Spinal cord (tissue), 10 donors: Measurements from ENCODE around the gene RNF180. TPM values are rescaled to one million over a fixed set of nuclear protein-coding genes. Genes with fewer than 3 reads are reported as not detected.

Source experiments
- DNase-seq, 6 donors: peaks; one replicate each; pipeline versions ENCODE4 v3.0.0 to v3.0.0-alpha.2; 2013 to 2015; ENCODE audit warnings: low spot score in 6 of 6, low read depth in 4 of 6
- H3K27ac ChIP-seq: one replicate; pipeline ENCODE4 v1.5.1; 2013; ENCODE audit warnings: low read depth, low read length, control low read depth
- H3K27me3 ChIP-seq: one replicate; pipeline ENCODE4 v1.6.1; 2013; ENCODE audit warnings: low read length; ENCODE audit not compliant: control insufficient read depth, insufficient read depth
- H3K36me3 ChIP-seq: one replicate; pipeline ENCODE4 v1.6.1; 2013; ENCODE audit warnings: low read length; ENCODE audit not compliant: control insufficient read depth, insufficient read depth
- H3K4me1 ChIP-seq: one replicate; pipeline ENCODE4 v1.6.1; 2013; ENCODE audit warnings: low read length; ENCODE audit not compliant: control insufficient read depth, insufficient read depth
- H3K4me3 ChIP-seq: one replicate; pipeline ENCODE4 v1.5.1; 2013; ENCODE audit warnings: low read depth, low read length, control low read depth
- H3K9me3 ChIP-seq: one replicate; pipeline ENCODE4 v1.6.1; 2013; ENCODE audit warnings: low read length; ENCODE audit not compliant: control insufficient read depth, insufficient read depth
- WGBS: methylation state at CpG from one replicate; pipeline ENCODE4 v1.1.5; 2013; ENCODE audit warnings: missing lambda C conversion rate; ENCODE audit not compliant: insufficient coverage; 5-methylcytosine and 5-hydroxymethylcytosine counted together
- polyA plus RNA-seq, 2 donors: library from polyadenylated mRNA; unstranded; fragments of 120-200 nt; gene quantifications; one replicate each; pipeline ENCODE4 v1.2.1, GENCODE V29; 2013; ENCODE audit not compliant: insufficient read length in 2 of 2
- total RNA-seq, 2 donors: library from RNA; depleted of rRNA in 1 of 2; stranded (reverse); fragments of 120-200 nt in 1 of 2; fragments of >200 nt in 1 of 2; gene quantifications; one replicate each; pipeline versions ENCODE4 v1.2.3 to v1.2.4, GENCODE V29; 2013 to 2014
- donor health status: healthy.

The RNF180 gene
- total and polyA plus RNA-seq, 4 donors: 10.0 to 39.4 (median 18.0) TPM

DNA sequence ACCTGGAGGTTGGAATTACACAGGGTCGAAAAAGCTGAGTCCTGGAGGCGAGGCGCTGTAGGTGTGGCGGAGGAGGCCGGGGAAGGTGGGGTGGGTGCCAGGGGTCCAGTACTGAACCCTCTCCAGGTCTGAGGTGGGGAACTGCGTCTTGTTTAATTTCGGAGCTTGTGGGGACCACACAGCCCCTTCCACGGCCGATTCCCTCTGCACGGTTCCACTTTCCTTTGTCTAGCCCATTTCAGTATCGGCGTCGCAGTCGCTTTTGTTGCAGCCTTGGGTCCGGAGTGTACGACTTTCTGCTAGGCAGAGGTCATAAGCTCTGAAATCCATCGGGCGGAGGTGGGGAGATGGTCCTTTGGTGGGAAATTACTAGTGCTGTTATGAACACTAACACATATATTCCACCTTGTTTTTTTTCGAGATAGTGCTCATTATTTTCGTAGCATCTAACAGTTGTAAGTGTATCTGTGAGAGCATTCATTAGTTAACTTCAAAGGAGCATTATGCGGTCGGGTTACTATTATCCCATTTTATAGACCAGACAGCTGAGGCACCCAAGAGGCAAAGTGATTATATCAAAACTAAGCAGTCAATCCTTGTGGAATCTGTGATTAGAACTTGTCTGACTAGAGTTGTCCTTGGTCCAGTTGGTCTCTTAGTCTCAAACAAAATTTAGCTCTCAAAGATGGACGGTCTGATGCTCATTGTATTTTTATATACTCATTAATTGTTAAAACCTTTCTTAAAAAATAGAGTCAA lies 737 bp downstream of the RNF180 start:
- no peaks in the 10 kb centered on the region for H3K36me3 ChIP-seq
- no peaks in the 10 kb centered on the region for H3K9me3 ChIP-seq
- peak in 5 of 6 donors; percentile 33 to 81 (median 54) for DNase-seq
- WGBS: 0% methylated on average over 12 of the region's 23 CpGs
- H3K4me3 ChIP-seq: peak overlapping the region; percentile 63
- no peaks in the 10 kb centered on the region for H3K4me1 ChIP-seq
- H3K27me3 ChIP-seq: peaks cover 2% of the 10 kb centered on the region
- H3K27ac ChIP-seq: peak overlapping the region; percentile 29

DNA sequence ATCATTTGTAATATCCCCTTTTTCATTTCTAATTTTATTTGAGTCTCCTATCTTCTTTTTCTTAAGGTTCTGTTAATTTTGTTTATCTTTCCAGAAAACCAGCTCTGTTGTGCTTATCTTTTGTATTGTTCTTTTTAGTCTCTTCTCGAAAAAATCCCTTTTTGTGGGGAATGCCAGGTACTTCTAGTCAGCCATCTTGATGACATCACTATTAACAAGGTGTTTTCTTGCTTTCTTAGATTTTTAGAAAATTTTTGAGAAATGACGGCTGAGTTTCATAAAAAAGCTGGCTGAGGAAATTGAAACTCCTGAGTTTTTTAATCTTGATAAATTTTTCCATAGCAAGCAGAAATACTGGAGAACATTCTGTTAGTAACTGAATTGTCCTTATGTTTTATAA lies 10.7 kb downstream of the RNF180 start:
- no peak for DNase-seq

DNA sequence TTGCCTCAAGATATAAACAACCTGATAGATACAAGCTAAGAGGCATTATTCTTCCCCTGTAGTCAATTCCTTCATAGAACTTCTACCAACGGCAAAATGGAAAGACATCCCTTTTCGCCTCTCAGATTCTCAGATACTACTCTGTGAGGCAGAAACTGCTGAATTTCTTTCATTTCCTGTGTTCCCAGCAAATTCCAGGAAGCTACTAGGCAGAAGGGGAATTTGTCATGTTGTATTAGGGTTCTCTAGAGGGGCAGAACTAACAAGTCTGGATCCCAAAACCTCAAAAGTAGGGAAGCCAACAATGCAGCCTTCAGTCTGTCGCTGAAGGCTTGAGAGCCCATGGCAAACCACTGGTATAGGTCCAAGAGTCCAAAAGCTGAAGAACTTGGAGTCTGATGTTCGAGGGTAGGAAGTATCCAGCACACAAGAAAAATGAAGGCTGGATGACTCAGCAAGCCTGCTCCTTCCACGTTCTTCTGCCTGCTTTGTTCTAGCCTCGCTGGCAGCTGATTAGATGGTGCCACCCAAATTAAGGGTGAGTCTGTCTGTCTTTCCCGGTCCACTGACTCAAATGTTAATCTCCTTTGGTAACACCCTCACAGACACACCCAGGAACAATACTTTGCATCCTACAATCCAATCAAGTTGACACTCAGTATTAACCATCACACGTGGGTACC lies 15.2 kb downstream of the RNF180 start:
- Histone ChIP-seq H3K36me3 (no peaks in the 10 kb centered on the region), H3K27me3 (no peaks in the 10 kb centered on the region), H3K4me1 (no peaks in the 10 kb centered on the region), H3K4me3 (no peak overlapping the region), H3K9me3 (no peaks in the 10 kb centered on the region), H3K27ac (no peak overlapping the region)
- 75% methylated on average over 7 of the region's 8 CpGs for WGBS
- DNase-seq: no peak

More for the DNA sequence above, 10.7 kb downstream of the RNF180 start:
- Histone ChIP-seq H3K27me3 (no peaks in the 10 kb centered on the region), H3K9me3 (peaks cover 3% of the 10 kb centered on the region), H3K27ac (no peak overlapping the region), H3K4me1 (no peaks in the 10 kb centered on the region), H3K36me3 (no peaks in the 10 kb centered on the region), H3K4me3 (no peak overlapping the region)
- WGBS: no CpG with 5 or more reads among the region's 2 CpGs

DNA sequence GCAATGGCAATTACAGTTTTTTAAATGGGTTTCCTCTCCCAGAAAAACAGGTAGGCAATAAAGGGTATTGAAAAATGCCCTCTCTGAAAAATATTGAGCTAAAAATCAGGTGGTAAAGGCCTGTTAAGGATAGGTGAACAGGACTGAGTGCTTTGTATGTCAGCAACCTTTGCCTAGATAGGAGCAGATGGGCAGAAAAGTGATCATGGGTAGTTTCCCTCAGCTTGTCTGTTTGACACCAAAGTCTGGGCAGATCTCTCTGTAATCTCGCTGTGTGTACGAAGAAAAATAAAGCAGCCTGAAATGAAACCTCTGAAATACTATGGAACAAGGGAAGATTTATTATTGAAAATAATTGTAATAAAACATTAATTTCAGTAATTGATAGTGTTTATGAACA lies 15.8 kb downstream of the RNF180 start:
- no peaks in the 10 kb centered on the region for H3K36me3 ChIP-seq
- no peaks in the 10 kb centered on the region for H3K9me3 ChIP-seq
- no peak overlapping the region for H3K4me3 ChIP-seq
- DNase-seq: no peak
- no peaks in the 10 kb centered on the region for H3K4me1 ChIP-seq
- H3K27me3 ChIP-seq: no peaks in the 10 kb centered on the region
- no peak overlapping the region for H3K27ac ChIP-seq
- WGBS: no CpG with 5 or more reads among the region's 2 CpGs

DNA sequence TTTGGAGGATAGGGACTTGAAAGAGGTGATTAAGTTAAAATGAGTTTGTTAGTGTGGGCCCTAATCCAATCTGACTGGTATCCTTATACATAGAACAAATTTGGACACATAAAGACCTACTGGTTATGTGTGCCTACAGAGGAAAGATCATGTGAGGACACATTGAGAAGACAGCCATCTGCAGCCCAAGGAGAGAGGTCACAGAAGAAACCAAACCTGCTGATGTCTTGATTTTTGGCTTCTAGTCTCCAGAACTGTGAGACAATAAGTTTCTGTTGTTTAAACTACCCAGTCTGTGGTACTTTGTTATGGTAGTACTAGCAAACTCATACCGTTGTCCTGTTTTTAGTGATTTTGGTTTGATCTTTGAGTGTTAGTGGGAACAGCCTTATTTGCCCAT lies 18.3 kb downstream of the RNF180 start:
- Histone ChIP-seq H3K4me1 (no peaks in the 10 kb centered on the region), H3K27me3 (no peaks in the 10 kb centered on the region), H3K36me3 (no peaks in the 10 kb centered on the region), H3K9me3 (no peaks in the 10 kb centered on the region), H3K4me3 (no peak overlapping the region), H3K27ac (no peak overlapping the region)
- no CpG with 5 or more reads among the region's 1 CpG for WGBS
- no peak for DNase-seq

DNA sequence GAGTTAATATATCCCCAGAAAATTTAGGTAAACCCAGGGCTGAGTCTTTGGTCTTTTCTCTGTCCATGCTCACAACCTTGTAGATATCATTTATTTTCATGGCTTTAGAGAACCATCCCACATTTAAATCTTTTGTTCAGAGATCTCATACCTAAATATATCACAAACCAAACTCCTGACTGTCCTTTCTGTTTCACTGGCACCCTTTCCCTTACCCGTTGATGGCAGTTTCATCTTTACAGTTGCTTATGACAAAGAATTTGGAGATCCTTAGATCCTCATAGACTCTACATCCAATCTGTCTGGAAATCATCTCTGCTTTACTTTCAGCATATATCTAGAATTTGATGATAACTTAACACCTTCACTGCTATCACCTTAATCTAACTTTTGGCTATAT lies 19.2 kb downstream of the RNF180 start:
- H3K27ac ChIP-seq: no peak overlapping the region
- H3K9me3 ChIP-seq: no peaks in the 10 kb centered on the region
- WGBS: 94% methylated on average over 1 of the region's 1 CpG
- DNase-seq: no peak
- H3K4me1 ChIP-seq: no peaks in the 10 kb centered on the region
- no peaks in the 10 kb centered on the region for H3K27me3 ChIP-seq
- no peaks in the 10 kb centered on the region for H3K36me3 ChIP-seq
- H3K4me3 ChIP-seq: no peak overlapping the region

DNA sequence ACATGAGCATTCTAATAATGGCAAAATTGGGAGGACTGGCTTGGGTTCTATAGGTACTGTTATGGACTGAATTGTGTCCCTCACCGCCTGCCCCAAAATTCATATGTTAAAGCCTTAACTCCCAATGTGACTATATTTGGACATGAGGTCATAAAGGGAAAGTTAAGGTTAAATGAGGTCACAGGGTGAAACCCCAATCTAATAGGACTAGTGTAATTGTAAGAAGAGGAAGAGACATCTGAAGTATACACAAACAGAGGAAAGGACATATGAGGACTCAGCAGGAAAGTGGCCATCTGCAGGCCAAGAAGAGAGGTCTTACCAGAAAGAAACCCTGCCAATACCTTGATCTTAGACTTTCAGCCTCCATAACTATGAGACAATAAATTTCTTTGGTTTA lies 23.1 kb downstream of the RNF180 start:
- Histone ChIP-seq H3K36me3 (no peaks in the 10 kb centered on the region), H3K4me1 (no peaks in the 10 kb centered on the region), H3K9me3 (no peaks in the 10 kb centered on the region), H3K27ac (no peak overlapping the region), H3K27me3 (no peaks in the 10 kb centered on the region), H3K4me3 (no peak overlapping the region)
- no peak for DNase-seq
- no CpG with 5 or more reads among the region's 1 CpG for WGBS

DNA sequence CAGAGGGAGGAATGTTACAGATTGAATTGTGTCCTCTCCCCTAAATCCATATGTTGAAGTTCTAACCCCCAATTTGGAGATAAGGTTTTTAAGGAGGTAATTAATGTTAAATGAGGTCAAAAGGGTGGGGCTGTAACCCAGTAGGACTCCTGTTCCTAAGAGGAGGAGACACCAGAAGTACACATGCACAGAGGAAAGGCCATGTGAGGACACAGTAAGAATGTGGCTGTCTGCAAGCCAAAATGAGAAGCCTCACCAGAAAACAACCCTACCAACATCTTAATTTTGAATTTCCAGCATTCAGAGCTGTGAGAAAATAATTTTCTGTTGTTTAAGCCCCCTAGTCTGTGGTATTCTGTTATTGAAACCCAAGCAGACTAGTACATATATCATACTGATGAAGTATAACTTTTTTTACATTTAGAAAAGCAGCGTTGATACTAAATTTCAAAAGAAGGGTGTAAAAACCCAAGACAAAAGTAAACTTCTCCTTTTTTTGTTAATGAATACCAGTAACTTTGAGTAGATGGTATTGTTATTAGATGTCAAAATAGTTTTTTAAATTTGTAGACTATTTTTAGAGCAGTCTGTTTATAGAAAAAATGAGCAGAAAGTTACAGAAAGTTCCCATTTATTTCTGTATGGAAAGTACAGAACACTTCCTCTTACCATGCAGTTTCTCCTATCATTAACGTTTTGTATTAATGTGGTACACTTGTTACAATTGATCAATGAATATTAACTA lies 25.1 kb downstream of the RNF180 start:
- no peaks in the 10 kb centered on the region for H3K9me3 ChIP-seq
- H3K36me3 ChIP-seq: no peaks in the 10 kb centered on the region
- no peak overlapping the region for H3K4me3 ChIP-seq
- no peaks in the 10 kb centered on the region for H3K4me1 ChIP-seq
- DNase-seq: no peak
- no peaks in the 10 kb centered on the region for H3K27me3 ChIP-seq
- H3K27ac ChIP-seq: no peak overlapping the region
- no CpG with 5 or more reads among the region's 2 CpGs for WGBS

DNA sequence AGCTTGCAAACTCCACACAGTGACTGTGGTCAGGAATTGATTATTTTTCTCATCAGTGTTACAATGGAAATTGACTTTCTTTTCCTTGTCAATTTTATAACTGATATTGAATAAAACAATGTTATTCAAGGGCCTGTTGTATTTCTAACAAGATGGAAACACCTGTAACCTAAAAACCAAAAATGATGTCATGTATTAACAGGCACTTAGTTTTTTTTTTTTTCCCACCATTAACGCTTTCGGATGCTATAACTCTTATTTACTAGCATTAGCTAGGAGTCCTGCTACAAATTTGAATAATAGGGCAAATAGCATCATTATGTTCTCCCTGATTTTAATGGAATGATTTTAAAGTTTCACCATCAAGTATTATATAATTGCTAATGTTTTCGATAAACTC lies 30.3 kb downstream of the RNF180 start:
- Histone ChIP-seq H3K27ac (no peak overlapping the region), H3K4me3 (no peak overlapping the region), H3K36me3 (no peaks in the 10 kb centered on the region), H3K4me1 (no peaks in the 10 kb centered on the region), H3K9me3 (no peaks in the 10 kb centered on the region), H3K27me3 (no peaks in the 10 kb centered on the region)
- no CpG with 5 or more reads among the region's 3 CpGs for WGBS
- no peak for DNase-seq
